HEK293 (cell line): ENCODE results near the gene CLDN7.

Experiments used
- GLI4 ChIP-seq: fragments of 450-650 bp; formaldehyde crosslinking; IDR thresholded peaks from 2 replicates; pipeline ENCODE4 v1.5.1; 2016; ENCODE audit warnings: missing biosample characterization, missing genetic modification characterization
- INSM2 ChIP-seq: fragments of 450-650 bp; formaldehyde crosslinking; IDR thresholded peaks from 2 replicates; pipeline ENCODE4 v1.5.1; 2016; ENCODE audit warnings: missing biosample characterization, missing genetic modification characterization
- KLF9 ChIP-seq: fragments of 450-650 bp; formaldehyde crosslinking; IDR thresholded peaks from 2 replicates; pipeline ENCODE4 v1.5.1; 2016; ENCODE audit warnings: missing biosample characterization, missing genetic modification characterization, low read depth
- MYNN ChIP-seq: fragments of 450-650 bp; formaldehyde crosslinking; IDR thresholded peaks from 2 replicates; pipeline ENCODE4 v1.5.1; 2016; ENCODE audit warnings: missing biosample characterization, missing genetic modification characterization, borderline replicate concordance
- MZF1 ChIP-seq: fragments of 450-650 bp; formaldehyde crosslinking; IDR thresholded peaks from 2 replicates; pipeline ENCODE4 v1.5.1; 2017; ENCODE audit warnings: missing biosample characterization, missing genetic modification characterization, borderline replicate concordance
- PATZ1 ChIP-seq: fragments of 450-650 bp; formaldehyde crosslinking; IDR thresholded peaks from 2 replicates; pipeline ENCODE4 v1.5.1; 2016; ENCODE audit warnings: missing biosample characterization, missing genetic modification characterization
- PRDM4 ChIP-seq: fragments of 450-650 bp; formaldehyde crosslinking; IDR thresholded peaks from 2 replicates; pipeline ENCODE4 v1.5.1; 2017; ENCODE audit warnings: missing biosample characterization, missing genetic modification characterization
- RBAK ChIP-seq: fragments of 450-650 bp; formaldehyde crosslinking; IDR thresholded peaks from 2 replicates; pipeline ENCODE4 v1.5.1; 2016; ENCODE audit warnings: missing biosample characterization, missing genetic modification characterization
- YY1 ChIP-seq: fragments of 450-650 bp; formaldehyde crosslinking; IDR thresholded peaks from 2 replicates; pipeline ENCODE4 v1.5.1; 2018; ENCODE audit warnings: missing biosample characterization, missing genetic modification characterization
- ZBTB17 ChIP-seq: fragments of 450-650 bp; formaldehyde crosslinking; IDR thresholded peaks from 2 replicates; pipeline ENCODE4 v1.5.1; 2016; ENCODE audit warnings: missing biosample characterization, missing genetic modification characterization
- ZBTB7A ChIP-seq: fragments of 450-650 bp; formaldehyde crosslinking; IDR thresholded peaks from 2 replicates; pipeline ENCODE4 v1.5.1; 2016; ENCODE audit warnings: low read depth, missing biosample characterization, missing genetic modification characterization
- ZFP37 ChIP-seq: fragments of 450-650 bp; formaldehyde crosslinking; IDR thresholded peaks from 2 replicates; pipeline ENCODE4 v1.5.1; 2016; ENCODE audit warnings: missing biosample characterization, missing genetic modification characterization
- ZFP41 ChIP-seq: fragments of 450-650 bp; formaldehyde crosslinking; IDR thresholded peaks from 2 replicates; pipeline ENCODE4 v1.5.1; 2016; ENCODE audit warnings: missing biosample characterization, missing genetic modification characterization, borderline replicate concordance
- ZNF112 ChIP-seq: fragments of 450-650 bp; formaldehyde crosslinking; IDR thresholded peaks from 2 replicates; pipeline ENCODE4 v1.5.0; 2017; ENCODE audit warnings: missing biosample characterization, missing genetic modification characterization
- ZNF138 ChIP-seq: fragments of 450-650 bp; formaldehyde crosslinking; IDR thresholded peaks from 2 replicates; pipeline ENCODE4 v1.5.1; 2016; ENCODE audit warnings: missing biosample characterization, missing genetic modification characterization, borderline replicate concordance
- ZNF202 ChIP-seq: fragments of 450-650 bp; formaldehyde crosslinking; IDR thresholded peaks from 2 replicates; pipeline ENCODE4 v1.5.1; 2016; ENCODE audit warnings: missing biosample characterization, missing genetic modification characterization, borderline replicate concordance
- ZNF211 ChIP-seq: fragments of 450-650 bp; formaldehyde crosslinking; IDR thresholded peaks from 2 replicates; pipeline ENCODE4 v1.5.1; 2016; ENCODE audit warnings: low read depth, missing biosample characterization, missing genetic modification characterization
- ZNF26 ChIP-seq: fragments of 450-650 bp; formaldehyde crosslinking; IDR thresholded peaks from 2 replicates; pipeline ENCODE4 v1.5.1; 2016; ENCODE audit warnings: missing biosample characterization, missing genetic modification characterization
- ZNF274 ChIP-seq, 2 experiments: fragments of 200-500 bp in 1 of 2; fragments of 450-650 bp in 1 of 2; sonication (Bioruptor generic) in 1 of 2; formaldehyde crosslinking in 1 of 2; IDR thresholded peaks; 2 replicates each; pipeline versions ENCODE4 v1.5.1 to v1.6.1; 2014 to 2016; ENCODE audit warnings: borderline replicate concordance in 1 of 2, inconsistent platforms in 1 of 2, low read length in 1 of 2, missing biosample characterization in 1 of 2, missing genetic modification characterization in 1 of 2
- ZNF292 ChIP-seq: fragments of 450-650 bp; formaldehyde crosslinking; IDR thresholded peaks from 2 replicates; pipeline ENCODE4 v1.5.1; 2016; ENCODE audit warnings: low read depth, missing biosample characterization, missing genetic modification characterization, borderline replicate concordance
- ZNF426 ChIP-seq: fragments of 450-650 bp; formaldehyde crosslinking; IDR thresholded peaks from 2 replicates; pipeline ENCODE4 v1.5.1; 2017; ENCODE audit warnings: missing biosample characterization, missing genetic modification characterization, mild to moderate bottlenecking, inconsistent platforms, moderate library complexity
- ZNF501 ChIP-seq: fragments of 450-650 bp; formaldehyde crosslinking; IDR thresholded peaks from 2 replicates; pipeline ENCODE4 v1.5.1; 2016; ENCODE audit warnings: missing biosample characterization, missing genetic modification characterization
- ZNF548 ChIP-seq: fragments of 450-650 bp; formaldehyde crosslinking; IDR thresholded peaks from 2 replicates; pipeline ENCODE4 v1.5.1; 2016; ENCODE audit warnings: missing biosample characterization, missing genetic modification characterization
- ZNF580 ChIP-seq: fragments of 450-650 bp; formaldehyde crosslinking; IDR thresholded peaks from 2 replicates; pipeline ENCODE4 v1.5.1; 2016; ENCODE audit warnings: missing biosample characterization, missing genetic modification characterization
- ZNF621 ChIP-seq: fragments of 450-650 bp; formaldehyde crosslinking; IDR thresholded peaks from 2 replicates; pipeline ENCODE4 v1.5.1; 2017; ENCODE audit warnings: missing biosample characterization, missing genetic modification characterization
- ZNF623 ChIP-seq: fragments of 450-650 bp; formaldehyde crosslinking; IDR thresholded peaks from 2 replicates; pipeline ENCODE4 v1.5.1; 2016; ENCODE audit warnings: missing biosample characterization, missing genetic modification characterization
- ZNF626 ChIP-seq: fragments of 450-650 bp; sonication (Bioruptor Pico); formaldehyde crosslinking; IDR thresholded peaks from 2 replicates; pipeline ENCODE4 v1.5.1; 2018; ENCODE audit warnings: missing biosample characterization, missing genetic modification characterization, inconsistent platforms
- ZNF707 ChIP-seq: fragments of 450-650 bp; formaldehyde crosslinking; IDR thresholded peaks from 2 replicates; pipeline ENCODE4 v1.5.1; 2016; ENCODE audit warnings: missing biosample characterization, missing genetic modification characterization
- ZSCAN16 ChIP-seq: fragments of 450-650 bp; formaldehyde crosslinking; IDR thresholded peaks from 2 replicates; pipeline ENCODE4 v1.5.1; 2016; ENCODE audit warnings: missing biosample characterization, missing genetic modification characterization
- ZSCAN5A ChIP-seq: fragments of 450-650 bp; formaldehyde crosslinking; IDR thresholded peaks from 2 replicates; pipeline ENCODE4 v1.5.1; 2016; ENCODE audit warnings: missing biosample characterization, missing genetic modification characterization

The CLDN7 gene

GRCh38 chr17:7281074-7281952, 19.0 kb upstream of the CLDN7 start, which contains the start of gene SLC2A4 (continued):
- TF ChIP-seq INSM2 (tag by site-specific recombination) (no peak), ZBTB7A (tag by site-specific recombination) (0 out of 2 replicates have a peak, but pooled peaks have one; percentile 49), ZNF138 (tag by site-specific recombination) (no peak), ZNF274 (IDR thresholded peaks at IDR 0.05; ENCODE audit: low read length) (no peak), ZNF274 (tag by site-specific recombination; IDR thresholded peaks at IDR 0.05; ENCODE audit: borderline replicate concordance) (no peak), ZNF707 (tag by site-specific recombination) (no peak), MYNN (tag by site-specific recombination) (no peak), ZFP41 (tag by site-specific recombination) (no peak), ZNF580 (tag by site-specific recombination) (no peak), ZNF548 (tag by site-specific recombination) (no peak; the same call in 1 of the 2 replicates), PRDM4 (tag by site-specific recombination) (no peak), ZNF26 (tag by site-specific recombination) (no peak), ZNF292 (tag by site-specific recombination) (no peak), PATZ1 (peak; percentile 98), ZNF112 (tag by site-specific recombination) (no peak), ZNF501 (tag by site-specific recombination) (no peak), ZNF426 (tag by site-specific recombination) (no peak), ZBTB17 (peak; percentile 86), MZF1 (tag by site-specific recombination) (no peak), ZNF621 (tag by site-specific recombination) (no peak), KLF9 (tag by site-specific recombination) (peak; percentile 99), ZNF626 (tag by site-specific recombination) (no peak), ZNF211 (tag by site-specific recombination) (no peak), GLI4 (no peak), ZFP37 (tag by site-specific recombination) (no peak), YY1 (tag by site-specific recombination) (no peak), ZSCAN5A (no peak), ZNF623 (tag by site-specific recombination) (no peak), RBAK (tag by site-specific recombination) (no peak), ZSCAN16 (tag by site-specific recombination) (no peak), ZNF202 (tag by site-specific recombination) (no peak)
